Omental fat pad (tissue), 4 donors: ENCODE results near the gene GPC3. TPM values are rescaled to one million over a fixed set of nuclear protein-coding genes. Genes with fewer than 3 reads are reported as not detected.
A peak's percentile ranks its signal among the peaks of the same experiment; 100 is the strongest.

ENCODE experiments used
- ATAC-seq: fragments of 150-250 bp; one replicate; pipeline ENCODE4 v1.9.1; 2016; ENCODE audit warnings: mild to moderate bottlenecking, moderate library complexity; ENCODE audit not compliant: low FRiP score
- DNase-seq: peaks from one replicate; pipeline ENCODE4 v3.0.0-alpha.2; 2019; ENCODE audit warnings: low spot score
- CTCF ChIP-seq, 3 donors: fragments of 450-650 bp; IDR thresholded peaks; one replicate each; pipeline ENCODE4 v1.5.1; 2016 to 2017; ENCODE audit warnings: antibody characterized with exemption in 3 of 3, mild to moderate bottlenecking in 3 of 3, moderate library complexity in 2 of 3
- total RNA-seq, 4 donors: library from RNA; depleted of rRNA; stranded (reverse); fragments of >200 nt; gene quantifications; one replicate each; pipeline ENCODE4 v1.1.0, GENCODE V29; 2016

Gene GPC3
- total RNA-seq, 4 donors from 2014 or later, result 48.9 to 146 (median 77.1) TPM

- TF ChIP-seq CTCF (IDR thresholded peaks at IDR 0.05), result no peak
- ATAC-seq, result no peak
- DNase-seq, result no peak
Observed at GRCh38 chrX:133587071-133587470, 398.3 kb downstream of the GPC3 start.

GRCh38 chrX:133586443-133586842 is 399.0 kb downstream of the GPC3 start:
- TF ChIP-seq CTCF (IDR thresholded peaks at IDR 0.05), result no peak
- ATAC-seq (no peak), DNase-seq (no peak)

GRCh38 chrX:133583825-133584224 is 401.6 kb downstream of the GPC3 start:
- no peak for TF ChIP-seq CTCF (IDR thresholded peaks at IDR 0.05)
- ATAC-seq, result no peak
- DNase-seq, result no peak

- TF ChIP-seq CTCF (IDR thresholded peaks at IDR 0.05), result no peak
- ATAC-seq, result peak; percentile 70
Observed at GRCh38 chrX:133580625-133581024, 404.8 kb downstream of the GPC3 start.

GRCh38 chrX:133579631-133580030 is 405.8 kb downstream of the GPC3 start:
- ATAC-seq, result no peak
- TF ChIP-seq CTCF (IDR thresholded peaks at IDR 0.05), result no peak
- no peak for DNase-seq

More at GRCh38 chrX:133580625-133581024, 404.8 kb downstream of the GPC3 start:
- DNase-seq, result no peak

GRCh38 chrX:133576876-133577275 is 408.5 kb downstream of the GPC3 start:
- ATAC-seq (no peak), DNase-seq (no peak)
- TF ChIP-seq CTCF (IDR thresholded peaks at IDR 0.05), result no peak

- TF ChIP-seq CTCF (IDR thresholded peaks at IDR 0.05), result no peak
- no peak for DNase-seq
- ATAC-seq, result no peak
Observed at GRCh38 chrX:133575501-133576136, 409.8 kb downstream of the GPC3 start.
